ENCODE results near the gene CCNE1.

CCNE1 gene

DNA sequence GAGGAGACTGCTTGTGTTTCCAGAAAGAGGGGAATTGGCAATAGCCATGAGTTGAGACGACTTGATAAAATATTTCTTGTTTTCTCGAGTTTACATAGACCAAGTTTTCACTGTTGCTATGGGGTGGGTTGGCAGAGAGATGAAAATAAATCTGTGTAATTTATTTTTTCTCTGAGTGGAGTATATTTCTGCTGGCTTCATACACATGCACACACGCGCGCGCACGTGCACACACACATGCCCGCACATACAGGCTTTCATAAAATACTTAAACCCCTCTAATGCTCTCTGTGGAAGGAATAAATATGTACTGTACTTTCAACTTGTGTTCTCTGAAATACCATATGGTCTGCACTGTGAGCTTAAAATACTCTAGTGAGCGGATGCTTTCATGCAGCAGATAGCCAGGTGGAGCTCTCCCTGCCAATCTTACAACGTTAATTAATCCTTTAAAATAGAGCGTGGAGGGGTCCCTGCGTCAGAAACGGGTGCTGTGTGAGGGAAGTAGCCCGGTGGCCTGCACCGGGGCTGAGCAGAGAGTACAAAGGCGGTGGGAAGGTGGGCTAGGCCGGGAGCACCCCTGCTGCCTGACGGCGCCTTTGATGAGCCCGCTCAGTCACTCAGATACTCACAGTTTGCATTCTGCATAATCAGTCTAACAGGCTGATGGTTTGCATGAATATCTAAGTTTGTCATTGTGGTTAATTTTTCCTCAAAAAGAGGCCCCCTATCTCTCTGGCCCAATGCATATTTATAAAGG is 44.1 kb downstream of the CCNE1 start:
- H3K4me3 ChIP-seq: no peak overlapping the region
- no peak overlapping the region for H3K9ac ChIP-seq
- H3K36me3 ChIP-seq: no peaks in the 10 kb centered on the region
- no peaks in the 10 kb centered on the region for H3K9me3 ChIP-seq (replicated peaks in 1 of 11)
- no peak overlapping the region for H3K4me2 ChIP-seq
- peaks cover 0 to 8% (median 4%) of the 10 kb centered on the region in 10 experiments; a peak in 4 of 20 replicates for H3K4me1 ChIP-seq
- no peaks in the 10 kb centered on the region for H3K27me3 ChIP-seq
- H4K20me1 ChIP-seq: no peaks in the 10 kb centered on the region
- H3K27ac ChIP-seq: no peak overlapping the region
- TF ChIP-seq Cebpa-rat (IDR thresholded peaks at IDR 0.05): no peak

DNA sequence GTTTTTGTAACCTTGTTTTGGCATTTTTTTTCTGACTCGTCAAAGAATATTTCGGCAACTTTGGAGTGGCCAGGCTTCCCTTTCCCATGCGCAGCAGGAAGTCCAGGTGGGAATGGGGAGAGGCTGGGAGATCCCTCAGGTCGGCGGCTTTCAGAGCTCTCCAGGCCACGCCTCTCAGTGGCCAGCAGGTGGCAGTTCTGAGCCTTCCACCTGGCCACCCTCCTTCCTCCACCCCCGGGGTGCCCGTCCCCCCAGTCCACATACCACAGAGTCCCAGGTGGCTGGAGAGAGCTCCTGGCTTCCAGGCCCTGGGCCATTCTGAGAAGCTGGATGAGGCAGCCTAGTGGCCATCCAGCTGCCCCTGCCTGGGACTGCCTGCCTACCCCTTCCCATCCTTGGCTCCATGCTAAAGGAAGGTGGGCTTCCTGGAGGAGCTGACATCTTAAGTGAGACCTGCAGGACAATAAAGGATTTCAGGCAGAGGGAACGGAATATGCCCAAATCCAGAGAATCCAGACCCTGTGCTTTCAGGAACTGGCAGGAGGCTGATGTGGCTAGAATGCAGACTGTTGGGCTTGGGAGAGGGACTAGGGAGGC is 46.3 kb downstream of the CCNE1 start:
- no peaks in the 10 kb centered on the region for H4K20me1 ChIP-seq

DNA sequence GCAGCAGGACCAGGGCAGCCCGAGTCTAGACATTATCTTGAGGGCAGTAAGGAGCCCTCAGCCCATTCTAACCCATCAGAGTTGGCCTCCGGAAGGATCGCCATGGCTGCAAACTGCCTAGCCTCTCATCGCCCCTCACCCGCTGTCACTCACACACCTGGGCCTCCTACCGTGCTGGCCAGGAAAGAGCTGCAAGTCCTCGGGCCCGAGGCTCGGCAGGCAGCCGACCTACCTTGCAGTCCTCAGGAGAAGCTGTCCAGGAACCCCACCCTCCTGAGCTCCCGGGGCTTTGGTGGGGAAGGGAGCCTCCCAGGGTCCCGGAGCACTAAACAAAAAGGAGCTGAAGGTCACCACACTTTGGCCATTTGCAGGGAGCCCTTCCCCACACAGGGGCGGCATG is 46.8 kb downstream of the CCNE1 start:
- TF ChIP-seq Cebpa-rat (IDR thresholded peaks at IDR 0.05): no peak
- H3K27me3 ChIP-seq: no peaks in the 10 kb centered on the region
- H3K27ac ChIP-seq: no peak overlapping the region
- H3K4me3 ChIP-seq: no peak overlapping the region
- H3K4me2 ChIP-seq: 0 out of 22 replicates have a peak overlapping the region, but pooled peaks of 1 of the 11 experiments have one; percentile 5
- peaks cover 10 to 25% (median 16%) of the 10 kb centered on the region in 10 experiments for H3K4me1 ChIP-seq
- no peaks in the 10 kb centered on the region for H3K9me3 ChIP-seq (replicated peaks in 1 of 11)
- H3K9ac ChIP-seq: no peak overlapping the region
- H4K20me1 ChIP-seq: no peaks in the 10 kb centered on the region
- H3K36me3 ChIP-seq: no peaks in the 10 kb centered on the region

More for the DNA sequence above, 46.3 kb downstream of the CCNE1 start:
- H3K27me3 ChIP-seq: no peaks in the 10 kb centered on the region
- TF ChIP-seq Cebpa-rat (IDR thresholded peaks at IDR 0.05): no peak
- no peak overlapping the region for H3K27ac ChIP-seq
- H3K4me1 ChIP-seq: peaks cover 4 to 20% (median 12%) of the 10 kb centered on the region in 10 experiments; a peak in 19 of 20 replicates
- H3K9me3 ChIP-seq (replicated peaks in 1 of 11): no peaks in the 10 kb centered on the region
- no peaks in the 10 kb centered on the region for H3K36me3 ChIP-seq
- H3K4me3 ChIP-seq: no peak overlapping the region
- H3K4me2 ChIP-seq: peak overlapping the region in 2 of 11 experiments; percentile 1 to 5; a peak in 2 of 22 replicates
- H3K9ac ChIP-seq: no peak overlapping the region

DNA sequence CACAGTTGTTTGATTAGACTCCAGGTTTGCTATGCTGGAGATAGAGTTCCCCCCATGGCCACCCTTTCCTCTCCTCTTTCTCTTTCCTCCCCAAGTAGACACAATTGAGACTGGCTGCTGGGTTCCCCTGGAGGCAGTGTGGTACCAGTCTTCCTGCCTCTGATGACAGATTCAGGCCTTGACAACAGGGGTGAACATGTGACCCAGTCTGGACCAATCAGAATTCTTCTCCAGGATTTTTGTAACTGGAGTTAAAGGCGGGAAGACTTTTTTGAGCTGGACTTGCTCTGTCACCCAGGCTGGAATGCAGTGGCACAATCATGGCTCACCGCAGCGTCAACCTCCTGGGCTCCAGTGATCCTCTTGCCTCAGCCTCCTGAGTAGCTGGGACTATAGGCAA is 48.7 kb downstream of the CCNE1 start:
- H3K4me1 ChIP-seq: peaks cover 20 to 44% (median 35%) of the 10 kb centered on the region in 10 experiments
- H3K4me3 ChIP-seq: no peak overlapping the region
- no peak overlapping the region for H3K4me2 ChIP-seq
- H4K20me1 ChIP-seq: no peaks in the 10 kb centered on the region
- H3K9me3 ChIP-seq (replicated peaks in 1 of 11): no peaks in the 10 kb centered on the region
- H3K27ac ChIP-seq: no peak overlapping the region
- H3K36me3 ChIP-seq: no peaks in the 10 kb centered on the region
- no peak overlapping the region for H3K9ac ChIP-seq
- H3K27me3 ChIP-seq: no peaks in the 10 kb centered on the region
- TF ChIP-seq Cebpa-rat (IDR thresholded peaks at IDR 0.05): no peak

DNA sequence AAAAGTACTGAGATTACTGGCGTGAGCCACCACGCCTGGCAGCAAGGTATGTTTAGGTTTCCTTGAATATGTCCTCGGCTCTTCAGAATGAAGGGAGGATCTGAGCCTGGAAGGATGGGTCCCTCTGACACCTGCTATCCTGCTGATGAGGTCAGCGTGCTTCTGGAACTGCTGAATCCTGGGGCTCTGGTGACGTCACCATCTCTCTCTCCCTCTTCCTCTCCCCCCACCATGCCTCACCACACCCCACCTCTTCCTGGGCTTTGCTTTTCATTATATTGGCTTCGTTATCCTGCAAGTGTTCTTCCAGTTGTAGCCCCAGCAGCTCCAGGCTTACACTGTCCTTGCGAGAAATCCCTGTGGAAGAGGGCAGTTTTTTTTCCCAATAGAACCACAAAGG is 49.8 kb downstream of the CCNE1 start:
- no peak overlapping the region for H3K4me2 ChIP-seq
- H3K27me3 ChIP-seq: no peaks in the 10 kb centered on the region
- H4K20me1 ChIP-seq: no peaks in the 10 kb centered on the region
- TF ChIP-seq Cebpa-rat (IDR thresholded peaks at IDR 0.05): no peak
- H3K9me3 ChIP-seq (replicated peaks in 1 of 11): peaks cover 0 to under 1% (median 0%) of the 10 kb centered on the region in 11 experiments; a peak in 2 of 22 replicates
- no peaks in the 10 kb centered on the region for H3K36me3 ChIP-seq
- H3K27ac ChIP-seq: no peak overlapping the region
- no peak overlapping the region for H3K9ac ChIP-seq
- H3K4me1 ChIP-seq: peaks cover 20 to 52% (median 43%) of the 10 kb centered on the region in 10 experiments
- no peak overlapping the region for H3K4me3 ChIP-seq

DNA sequence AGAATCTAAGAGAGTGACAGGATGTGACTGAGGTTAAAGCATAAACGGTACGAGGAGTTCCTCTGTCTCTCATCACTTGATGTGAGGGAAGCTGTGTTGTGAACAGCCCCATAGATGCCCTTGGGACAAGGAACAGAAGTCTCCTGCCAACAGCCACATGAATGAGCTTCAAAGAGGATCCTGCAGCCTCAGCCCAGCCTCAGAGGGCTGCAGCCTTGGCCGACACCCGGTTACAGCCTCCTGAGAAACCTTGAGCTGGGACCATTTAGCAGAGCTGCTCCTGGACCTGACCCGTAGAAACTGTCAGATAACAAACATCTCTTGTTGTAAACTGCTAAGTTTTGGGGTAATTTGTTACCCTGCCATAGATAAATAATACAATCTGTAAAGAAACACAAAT is 54.2 kb downstream of the CCNE1 start:
- no peak overlapping the region for H3K4me3 ChIP-seq
- peaks cover 20 to 46% (median 42%) of the 10 kb centered on the region in 10 experiments for H3K4me1 ChIP-seq
- H4K20me1 ChIP-seq: no peaks in the 10 kb centered on the region
- TF ChIP-seq Cebpa-rat (IDR thresholded peaks at IDR 0.05): no peak
- peaks cover 0 to 2% (median under 1%) of the 10 kb centered on the region in 11 experiments; a peak in 4 of 22 replicates for H3K27me3 ChIP-seq
- peaks cover 15 to 25% (median 18%) of the 10 kb centered on the region in 11 experiments for H3K9me3 ChIP-seq (replicated peaks in 1 of 11)
- no peaks in the 10 kb centered on the region; a peak in 1 of 22 replicates for H3K36me3 ChIP-seq
- peak overlapping the region in 10 of 11 experiments; percentile 9 to 92 (median 70); a peak in 19 of 22 replicates for H3K4me2 ChIP-seq
- H3K9ac ChIP-seq: no peak overlapping the region
- no peak overlapping the region for H3K27ac ChIP-seq

DNA sequence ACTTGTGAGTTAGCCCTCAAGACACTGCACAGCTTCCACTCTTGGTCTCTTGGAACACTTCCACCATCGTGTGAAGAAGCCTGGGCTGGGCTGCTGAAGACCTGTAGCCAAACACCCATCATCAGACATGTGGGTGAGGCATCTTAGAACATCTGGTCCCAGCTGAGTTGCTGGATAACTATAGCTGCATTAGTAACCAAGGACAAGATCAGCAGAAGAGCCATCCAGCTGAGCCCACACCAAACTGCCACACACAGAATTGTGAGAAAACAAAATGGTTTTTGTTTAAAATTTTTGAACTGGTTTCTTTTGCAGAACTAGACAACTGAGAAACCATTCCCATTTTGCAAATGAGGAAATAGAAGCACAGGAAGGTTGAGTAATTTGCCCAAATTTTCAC is 56.2 kb downstream of the CCNE1 start:
- Histone ChIP-seq H3K9me3 (replicated peaks in 1 of 11) (peaks cover 15 to 25% (median 18%) of the 10 kb centered on the region in 11 experiments), H3K4me3 (no peak overlapping the region), H4K20me1 (no peaks in the 10 kb centered on the region), H3K4me2 (no peak overlapping the region), H3K27me3 (peaks cover 17 to 22% (median 20%) of the 10 kb centered on the region in 11 experiments; a peak in 21 of 22 replicates), H3K27ac (no peak overlapping the region), H3K9ac (no peak overlapping the region), H3K4me1 (peaks cover 15 to 40% (median 37%) of the 10 kb centered on the region in 10 experiments), H3K36me3 (no peaks in the 10 kb centered on the region; a peak in 1 of 22 replicates)
- TF ChIP-seq Cebpa-rat (IDR thresholded peaks at IDR 0.05): no peak

DNA sequence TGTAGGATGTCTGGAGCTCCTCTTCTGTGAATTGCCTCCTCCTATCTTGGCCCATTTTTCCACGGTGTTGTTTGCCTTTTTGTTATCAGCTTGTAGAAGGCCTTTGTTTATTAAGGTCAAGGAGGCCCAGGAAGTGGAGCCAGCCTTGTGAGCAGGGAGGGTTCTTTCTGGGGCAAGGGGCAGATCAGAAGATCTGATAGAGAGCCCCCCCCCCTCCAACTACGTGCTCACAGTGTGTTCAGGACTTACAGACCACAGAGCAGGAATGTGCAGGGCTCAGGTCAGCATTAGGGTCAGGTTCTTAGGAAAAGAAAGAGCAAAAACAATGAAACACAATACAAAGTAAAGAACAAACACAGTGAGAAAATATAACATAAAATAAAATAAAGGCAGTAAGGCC is 59.4 kb downstream of the CCNE1 start:
- H3K27me3 ChIP-seq: peaks cover 21 to 26% (median 23%) of the 10 kb centered on the region in 11 experiments; a peak in 21 of 22 replicates
- no peak overlapping the region for H3K4me3 ChIP-seq
- H4K20me1 ChIP-seq: no peaks in the 10 kb centered on the region
- no peak overlapping the region for H3K9ac ChIP-seq
- no peak for TF ChIP-seq Cebpa-rat (IDR thresholded peaks at IDR 0.05)
- H3K36me3 ChIP-seq: no peaks in the 10 kb centered on the region; a peak in 1 of 22 replicates
- peaks cover 3 to 24% (median 17%) of the 10 kb centered on the region in 10 experiments; a peak in 18 of 20 replicates for H3K4me1 ChIP-seq
- peaks cover 15 to 25% (median 18%) of the 10 kb centered on the region in 11 experiments for H3K9me3 ChIP-seq (replicated peaks in 1 of 11)
- no peak overlapping the region for H3K27ac ChIP-seq
- no peak overlapping the region for H3K4me2 ChIP-seq

DNA sequence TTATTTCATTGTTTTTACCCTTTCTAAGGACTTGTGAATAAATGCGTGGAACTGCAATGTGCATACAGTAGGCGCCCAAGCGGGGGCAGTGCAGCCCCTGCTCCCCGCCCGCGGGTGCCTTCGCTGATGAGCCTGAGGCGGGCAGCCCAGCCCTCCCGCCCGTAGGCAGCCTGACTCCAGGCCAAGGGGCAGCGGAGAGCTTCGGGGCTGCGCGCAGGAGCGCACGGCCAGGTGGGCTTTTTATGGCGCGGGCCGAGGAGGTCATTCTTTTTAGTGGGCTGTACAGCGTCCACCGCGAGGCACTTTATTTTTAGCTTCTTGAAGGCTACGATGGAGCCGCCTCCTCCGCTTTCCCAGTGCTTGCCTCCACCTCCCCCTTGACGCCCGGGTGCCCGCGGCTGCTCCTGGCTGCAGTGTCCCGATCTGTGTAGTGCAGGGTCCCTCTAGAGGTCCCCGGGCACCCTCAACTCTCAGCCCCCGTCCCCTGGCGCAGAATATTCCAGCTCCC is 60.5 kb downstream of the CCNE1 start:
- Histone ChIP-seq H3K27me3 (peaks cover 21 to 26% (median 23%) of the 10 kb centered on the region in 11 experiments; a peak in 21 of 22 replicates), H3K4me2 (peak overlapping the region in 4 of 11 experiments; percentile 33 to 96 (median 50); a peak in 8 of 22 replicates)
- no peak for TF ChIP-seq Cebpa-rat (IDR thresholded peaks at IDR 0.05)

More for the DNA sequence above, 60.5 kb downstream of the CCNE1 start:
- Histone ChIP-seq H3K4me1 (peaks cover 4 to 31% (median 22%) of the 10 kb centered on the region in 10 experiments; a peak in 18 of 20 replicates), H3K36me3 (no peaks in the 10 kb centered on the region; a peak in 1 of 22 replicates), H3K9ac (no peak overlapping the region), H4K20me1 (no peaks in the 10 kb centered on the region), H3K4me3 (peak overlapping the region in 1 of 10 experiments; percentile 35; a peak in 1 of 20 replicates), H3K9me3 (replicated peaks in 1 of 11) (peaks cover 11 to 19% (median 14%) of the 10 kb centered on the region in 11 experiments), H3K27ac (no peak overlapping the region)

All from BLaER1 treated with 17β-estradiol and CSF1 and Interleukin-3, amounts not matched to agents 10 nM and 100 nM (cell line).